Measurements from ENCODE around the gene IBTK.

- TF ChIP-seq, protein P1, sequence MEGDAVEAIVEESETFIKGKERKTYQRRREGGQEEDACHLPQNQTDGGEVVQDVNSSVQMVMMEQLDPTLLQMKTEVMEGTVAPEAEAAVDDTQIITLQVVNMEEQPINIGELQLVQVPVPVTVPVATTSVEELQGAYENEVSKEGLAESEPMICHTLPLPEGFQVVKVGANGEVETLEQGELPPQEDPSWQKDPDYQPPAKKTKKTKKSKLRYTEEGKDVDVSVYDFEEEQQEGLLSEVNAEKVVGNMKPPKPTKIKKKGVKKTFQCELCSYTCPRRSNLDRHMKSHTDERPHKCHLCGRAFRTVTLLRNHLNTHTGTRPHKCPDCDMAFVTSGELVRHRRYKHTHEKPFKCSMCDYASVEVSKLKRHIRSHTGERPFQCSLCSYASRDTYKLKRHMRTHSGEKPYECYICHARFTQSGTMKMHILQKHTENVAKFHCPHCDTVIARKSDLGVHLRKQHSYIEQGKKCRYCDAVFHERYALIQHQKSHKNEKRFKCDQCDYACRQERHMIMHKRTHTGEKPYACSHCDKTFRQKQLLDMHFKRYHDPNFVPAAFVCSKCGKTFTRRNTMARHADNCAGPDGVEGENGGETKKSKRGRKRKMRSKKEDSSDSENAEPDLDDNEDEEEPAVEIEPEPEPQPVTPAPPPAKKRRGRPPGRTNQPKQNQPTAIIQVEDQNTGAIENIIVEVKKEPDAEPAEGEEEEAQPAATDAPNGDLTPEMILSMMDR (conservative IDR thresholded peaks at IDR 0.05; ENCODE audit: low read depth, low read length): no peak
- no peak for TF ChIP-seq POLR2A (IDR thresholded peaks at IDR 0.05; ENCODE audit: low read depth, low read length)
- no peak for TF ChIP-seq CEBPB (IDR thresholded peaks at IDR 0.05; ENCODE audit: low read depth, low read length)
- TF ChIP-seq RAD21 (IDR thresholded peaks at IDR 0.05; ENCODE audit: low read length): no peak
- no peak for TF ChIP-seq SMC3 (IDR thresholded peaks at IDR 0.05; ENCODE audit: low read depth, low read length)
- no peak for TF ChIP-seq MXI1 (IDR thresholded peaks at IDR 0.05; ENCODE audit: borderline replicate concordance, low read depth, low read length)
- TF ChIP-seq NFE2L2 (IDR thresholded peaks at IDR 0.05; ENCODE audit: low read depth, low read length): no peak
- TF ChIP-seq ELK1 (IDR thresholded peaks at IDR 0.05; ENCODE audit: borderline replicate concordance, low read depth, low read length): no peak
- TF ChIP-seq BHLHE40 (IDR thresholded peaks at IDR 0.05; ENCODE audit: low read depth, low read length): no peak
These were observed 36.2 kb downstream of the IBTK start for GRCh38 chr6:82211326-82211725.

Data from IMR-90 (cell line).